Stomach (tissue), 4 donors: Measurements from ENCODE around the gene MSMO1.

Source experiments
- CTCF ChIP-seq, 7 experiments: fragments of 450-650 bp in 4 of 7; fragments of 200-600 bp in 3 of 7; sonication (generic) in 3 of 7; IDR thresholded peaks; one replicate each; pipeline ENCODE4 v1.5.1; 2016 to 2019; ENCODE audit warnings: antibody characterized with exemption in 7 of 7, control low read depth in 2 of 7, mild to moderate bottlenecking in 1 of 7
- EP300 ChIP-seq: sonication (generic); formaldehyde crosslinking; IDR thresholded peaks from one replicate; pipeline ENCODE4 v1.6.1; 2017; ENCODE audit warnings: antibody characterized with exemption
- POLR2A ChIP-seq, 4 donors: fragments of 450-650 bp; IDR thresholded peaks; one replicate each; pipeline ENCODE4 v1.6.1; 2016; ENCODE audit warnings: antibody characterized with exemption in 4 of 4, control low read depth in 2 of 4, mild to moderate bottlenecking in 1 of 4, moderate library complexity in 1 of 4
- POLR2AphosphoS5 ChIP-seq, 3 donors: sonication (generic); formaldehyde crosslinking; IDR thresholded peaks; one replicate each; pipeline ENCODE4 v1.6.1; 2016; ENCODE audit warnings: antibody characterized with exemption in 3 of 3

GRCh38 chr4:165301833-165302232 lies 25.6 kb upstream of the MSMO1 start:
- no peak for TF ChIP-seq POLR2A (IDR thresholded peaks at IDR 0.05)
- no peak for TF ChIP-seq CTCF (IDR thresholded peaks at IDR 0.05)
- TF ChIP-seq POLR2AphosphoS5 (IDR thresholded peaks at IDR 0.05) = no peak
- TF ChIP-seq EP300 = no peak
